COLO668 (cell line): ENCODE results near the gene ZBTB16.

Source experiments
- DNase-seq: peaks from one replicate; lab custom pipeline; 2025; ENCODE audit not compliant: unreplicated experiment; lab: John Stamatoyannopoulos, UW

The ZBTB16 gene

GRCh38 chr11:114200351-114201133 is 141.0 kb downstream of the ZBTB16 start:
- no peak for DNase-seq

GRCh38 chr11:114201219-114201618 is 141.7 kb downstream of the ZBTB16 start:
- DNase-seq = no peak

GRCh38 chr11:114202011-114202609 is 142.6 kb downstream of the ZBTB16 start:
- no peak for DNase-seq

DNA sequence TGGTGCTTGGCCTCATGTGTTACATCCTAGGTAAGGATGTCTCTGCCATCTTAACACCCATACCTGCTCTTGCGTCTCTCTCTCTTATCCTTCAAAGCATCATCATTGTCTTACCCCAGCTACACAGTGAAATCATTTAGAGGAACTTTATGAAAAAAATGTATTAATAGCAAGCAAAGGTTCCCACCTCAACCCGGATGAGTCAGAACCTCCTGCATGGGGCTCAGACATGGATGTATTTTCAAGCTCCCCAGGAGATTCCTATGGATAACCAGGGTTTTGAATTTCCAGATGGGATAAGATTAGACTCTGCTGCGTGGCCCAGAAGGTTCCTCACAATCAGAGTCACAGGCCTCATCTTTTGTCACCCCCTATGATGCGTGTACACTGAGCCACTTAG is 147.6 kb downstream of the ZBTB16 start:
- no peak for DNase-seq

DNA sequence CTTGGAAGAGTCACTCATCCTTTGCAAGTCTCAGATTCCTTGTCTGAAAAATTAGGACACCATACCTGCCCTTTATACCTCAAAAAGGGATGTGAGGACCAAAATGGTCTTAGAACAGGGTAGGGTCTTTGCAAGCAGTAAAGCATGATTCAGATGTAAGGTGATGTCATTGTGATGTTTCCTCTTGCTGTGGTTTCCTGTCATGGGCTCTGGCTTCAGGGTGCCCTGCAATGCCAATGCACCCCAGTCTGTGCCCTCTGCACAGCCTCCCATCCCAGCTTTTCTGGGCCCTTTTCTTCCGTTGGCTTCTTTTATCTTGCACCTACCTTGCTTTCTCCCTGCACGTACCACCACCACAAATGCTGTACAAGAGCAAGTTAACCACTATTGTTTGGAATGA is 148.9 kb downstream of the ZBTB16 start:
- DNase-seq = no peak

GRCh38 chr11:114209343-114209742 is 149.8 kb downstream of the ZBTB16 start:
- DNase-seq = no peak

DNA sequence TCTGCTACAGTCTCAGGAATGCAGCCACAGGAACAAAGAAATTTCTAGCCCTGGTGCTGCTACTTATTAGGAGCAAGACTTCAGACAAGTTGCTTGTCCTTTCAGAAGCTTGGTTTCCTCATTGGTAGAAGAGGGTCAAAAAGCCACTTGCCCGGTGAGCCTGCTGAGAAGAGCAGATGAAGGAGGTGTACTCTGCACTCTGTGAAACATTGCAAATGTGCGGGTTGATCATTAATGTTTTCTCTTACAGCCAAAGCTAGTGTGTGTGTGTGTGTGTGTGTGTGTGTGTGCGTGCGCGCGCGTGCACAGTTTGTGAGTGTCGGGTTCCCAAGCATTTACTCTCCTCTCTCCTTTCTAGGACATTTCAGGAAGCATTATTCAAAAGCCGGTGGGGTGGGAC is 150.4 kb downstream of the ZBTB16 start:
- DNase-seq = no peak

GRCh38 chr11:114211444-114212121 is 152.1 kb downstream of the ZBTB16 start:
- DNase-seq = no peak

- no peak for DNase-seq
Observed at GRCh38 chr11:114213622-114214021, 154.1 kb downstream of the ZBTB16 start.

- no peak for DNase-seq
Observed at GRCh38 chr11:114215428-114215827, 155.9 kb downstream of the ZBTB16 start.

GRCh38 chr11:114215871-114216795 is 156.6 kb downstream of the ZBTB16 start:
- no peak for DNase-seq

GRCh38 chr11:114216796-114217180 is 157.3 kb downstream of the ZBTB16 start:
- DNase-seq = no peak

DNA sequence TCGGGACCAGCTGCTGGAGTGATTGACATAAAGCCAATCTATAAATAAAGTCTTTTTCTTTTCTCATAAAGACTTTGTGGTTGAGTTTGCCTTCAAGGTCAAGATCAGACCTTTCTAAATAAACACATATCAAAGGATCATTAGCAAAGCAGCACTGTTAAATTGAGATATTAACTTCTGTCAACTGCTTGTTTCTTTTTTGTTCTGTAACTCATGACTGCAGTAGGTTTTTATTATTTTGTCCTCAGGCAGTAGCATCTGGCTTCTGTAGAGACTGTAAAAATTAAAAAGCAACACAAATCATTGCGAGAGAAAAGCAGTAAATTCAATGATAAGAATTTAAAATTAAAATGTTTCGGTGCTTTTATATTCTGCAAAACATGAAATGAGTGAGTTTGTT is 159.0 kb downstream of the ZBTB16 start:
- no peak for DNase-seq

- no peak for DNase-seq
Observed at GRCh38 chr11:114219559-114220349, 160.2 kb downstream of the ZBTB16 start.

- DNase-seq = no peak
Observed at GRCh38 chr11:114221037-114221436, 161.5 kb downstream of the ZBTB16 start.

GRCh38 chr11:114225661-114226060 is 166.2 kb downstream of the ZBTB16 start:
- no peak for DNase-seq

DNA sequence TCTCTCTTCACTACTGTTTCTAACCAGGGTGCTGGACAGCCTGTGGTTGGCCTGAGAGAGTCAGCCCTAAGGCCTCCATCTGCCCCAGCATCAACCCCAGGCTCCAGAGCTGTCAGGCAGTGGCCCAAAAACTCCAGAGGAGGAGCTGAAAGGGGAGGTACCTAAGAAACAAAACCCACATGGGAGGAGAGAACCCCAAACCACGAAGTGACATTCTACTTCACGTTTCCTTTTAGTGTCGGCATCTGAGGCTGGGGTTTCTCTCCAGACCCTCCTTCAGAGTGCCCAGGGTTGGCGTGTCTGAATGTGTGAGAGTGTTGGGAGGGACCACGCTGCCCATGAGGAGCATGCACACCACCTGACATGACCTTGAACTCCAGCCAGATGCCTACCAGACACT is 166.8 kb downstream of the ZBTB16 start:
- DNase-seq = no peak

- no peak for DNase-seq
Observed at GRCh38 chr11:114228435-114229411, 169.2 kb downstream of the ZBTB16 start.

- DNase-seq = no peak
Observed at GRCh38 chr11:114230031-114230704, 170.7 kb downstream of the ZBTB16 start.
